Smooth muscle cell (in vitro differentiated cells): ENCODE data around the gene MSI2. TPM values are rescaled to one million over a fixed set of nuclear protein-coding genes. Genes with fewer than 3 reads are reported as not detected.

Source experiments
- DNase-seq: peaks from one replicate; lab custom pipeline; 2025; ENCODE audit not compliant: unreplicated experiment; lab: John Stamatoyannopoulos, UW
- H2AFZ ChIP-seq: fragments of 200-600 bp; sonication (generic); 2 replicates; pipeline ENCODE4 v1.6.0; 2016; ENCODE audit warnings: antibody characterized with exemption, low read depth, mild to moderate bottlenecking
- H3F3A ChIP-seq: fragments of 200-600 bp; sonication (generic); 2 replicates; pipeline ENCODE4 v1.6.0; 2017; ENCODE audit warnings: antibody characterized with exemption, low read depth
- H3K27ac ChIP-seq: fragments of 200-600 bp; sonication (generic); 2 replicates; pipeline ENCODE4 v1.5.1; 2016; ENCODE audit warnings: low read depth, mild to moderate bottlenecking
- H3K27me3 ChIP-seq: fragments of 200-600 bp; sonication (generic); 2 replicates; pipeline ENCODE4 v1.6.1; 2016; ENCODE audit warnings: low read depth, mild to moderate bottlenecking
- H3K36me3 ChIP-seq: fragments of 200-600 bp; sonication (generic); 2 replicates; pipeline ENCODE4 v1.5.1; 2016; ENCODE audit warnings: low read depth
- H3K4me1 ChIP-seq: fragments of 200-600 bp; sonication (generic); 2 replicates; pipeline ENCODE4 v1.5.1; 2016; ENCODE audit warnings: low read depth
- H3K4me2 ChIP-seq: fragments of 200-600 bp; sonication (generic); 2 replicates; pipeline ENCODE4 v1.6.0; 2016; ENCODE audit warnings: mild to moderate bottlenecking
- H3K4me3 ChIP-seq: fragments of 200-600 bp; sonication (generic); 2 replicates; pipeline ENCODE4 v1.5.1; 2016; ENCODE audit warnings: mild to moderate bottlenecking
- H3K79me2 ChIP-seq: fragments of 200-600 bp; sonication (generic); 2 replicates; pipeline ENCODE4 v1.6.0; 2016; ENCODE audit warnings: low read depth, mild to moderate bottlenecking
- H3K9ac ChIP-seq: fragments of 200-600 bp; sonication (generic); 2 replicates; pipeline ENCODE4 v1.6.0; 2016; ENCODE audit warnings: low read depth
- H3K9me3 ChIP-seq: fragments of 200-600 bp; sonication (generic); replicated peaks from 2 replicates; pipeline ENCODE4 v1.5.1; 2016; ENCODE audit warnings: low read depth
- H4K20me1 ChIP-seq: fragments of 200-600 bp; sonication (generic); 2 replicates; pipeline ENCODE4 v1.6.0; 2016; ENCODE audit warnings: low read depth
- WGBS: methylation state at CpG from one replicate; pipeline ENCODE4 v1.1.7; 2016; ENCODE audit warnings: low lambda C conversion rate; 5-methylcytosine and 5-hydroxymethylcytosine counted together
- polyA plus RNA-seq: library from polyadenylated mRNA; unstranded; fragments of >200 nt; fragmentation: Nextera tagmentation; extraction: Ambion mirVana; gene quantifications from 2 replicates; pipeline ENCODE4 v1.2.1, GENCODE V29; 2016
- total RNA-seq: library from RNA; depleted of rRNA; stranded (reverse); fragments of >200 nt; gene quantifications from 2 replicates; pipeline ENCODE4 v1.2.3, GENCODE V29; 2014
- TF ChIP-seq, protein P1 (sequence below): fragments of 200-600 bp; sonication (generic); IDR thresholded peaks from 2 replicates; pipeline ENCODE4 v1.5.1; 2017; ENCODE audit warnings: borderline replicate concordance, mild to moderate bottlenecking, antibody characterized with exemption; ENCODE audit not compliant: insufficient read depth, poor library complexity, severe bottlenecking

MSI2 gene
- total and polyA plus RNA-seq, 2 experiments from 2014 or later, result 5.7 to 36.5 TPM

DNA sequence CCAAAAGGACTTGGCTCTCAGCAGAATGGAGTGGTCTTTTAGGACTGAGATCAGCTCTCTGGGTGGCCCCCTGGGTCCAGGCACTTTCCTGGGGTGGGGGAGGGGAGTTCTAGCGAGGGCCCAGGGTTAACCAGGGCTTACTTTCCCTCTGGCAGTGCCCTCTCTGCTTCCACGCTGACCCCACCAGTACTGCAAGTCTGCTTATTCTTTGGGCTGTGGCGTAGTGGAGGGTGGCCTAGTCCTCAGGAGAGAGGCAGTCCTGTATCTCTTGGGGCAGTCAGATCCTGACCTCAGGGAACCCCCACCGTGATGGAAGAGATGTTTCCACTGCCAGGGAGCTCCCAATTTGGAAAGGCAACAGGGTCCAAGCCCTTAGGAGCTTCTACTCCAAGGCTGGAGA is 409.4 kb downstream of the MSI2 start:
- H3K9me3 ChIP-seq, result no peaks in the 10 kb centered on the region
- DNase-seq, result no peak
- H3K4me3 ChIP-seq, result no peak overlapping the region
- H3K79me2 ChIP-seq, result no peaks in the 10 kb centered on the region
- WGBS, result 73% methylated on average over 4 of the region's 4 CpGs
- no peak overlapping the region for H2AFZ ChIP-seq
- no peaks in the 10 kb centered on the region for H3K27me3 ChIP-seq
- no peak overlapping the region for H3K9ac ChIP-seq
- H3F3A ChIP-seq, result peaks cover 34% of the 10 kb centered on the region
- TF ChIP-seq, protein P1, sequence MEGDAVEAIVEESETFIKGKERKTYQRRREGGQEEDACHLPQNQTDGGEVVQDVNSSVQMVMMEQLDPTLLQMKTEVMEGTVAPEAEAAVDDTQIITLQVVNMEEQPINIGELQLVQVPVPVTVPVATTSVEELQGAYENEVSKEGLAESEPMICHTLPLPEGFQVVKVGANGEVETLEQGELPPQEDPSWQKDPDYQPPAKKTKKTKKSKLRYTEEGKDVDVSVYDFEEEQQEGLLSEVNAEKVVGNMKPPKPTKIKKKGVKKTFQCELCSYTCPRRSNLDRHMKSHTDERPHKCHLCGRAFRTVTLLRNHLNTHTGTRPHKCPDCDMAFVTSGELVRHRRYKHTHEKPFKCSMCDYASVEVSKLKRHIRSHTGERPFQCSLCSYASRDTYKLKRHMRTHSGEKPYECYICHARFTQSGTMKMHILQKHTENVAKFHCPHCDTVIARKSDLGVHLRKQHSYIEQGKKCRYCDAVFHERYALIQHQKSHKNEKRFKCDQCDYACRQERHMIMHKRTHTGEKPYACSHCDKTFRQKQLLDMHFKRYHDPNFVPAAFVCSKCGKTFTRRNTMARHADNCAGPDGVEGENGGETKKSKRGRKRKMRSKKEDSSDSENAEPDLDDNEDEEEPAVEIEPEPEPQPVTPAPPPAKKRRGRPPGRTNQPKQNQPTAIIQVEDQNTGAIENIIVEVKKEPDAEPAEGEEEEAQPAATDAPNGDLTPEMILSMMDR, result no peak
- H4K20me1 ChIP-seq, result no peaks in the 10 kb centered on the region
- peaks cover 47% of the 10 kb centered on the region for H3K4me1 ChIP-seq
- peak overlapping the region; percentile 100 for H3K27ac ChIP-seq
- H3K36me3 ChIP-seq, result no peaks in the 10 kb centered on the region
- no peak overlapping the region for H3K4me2 ChIP-seq

DNA sequence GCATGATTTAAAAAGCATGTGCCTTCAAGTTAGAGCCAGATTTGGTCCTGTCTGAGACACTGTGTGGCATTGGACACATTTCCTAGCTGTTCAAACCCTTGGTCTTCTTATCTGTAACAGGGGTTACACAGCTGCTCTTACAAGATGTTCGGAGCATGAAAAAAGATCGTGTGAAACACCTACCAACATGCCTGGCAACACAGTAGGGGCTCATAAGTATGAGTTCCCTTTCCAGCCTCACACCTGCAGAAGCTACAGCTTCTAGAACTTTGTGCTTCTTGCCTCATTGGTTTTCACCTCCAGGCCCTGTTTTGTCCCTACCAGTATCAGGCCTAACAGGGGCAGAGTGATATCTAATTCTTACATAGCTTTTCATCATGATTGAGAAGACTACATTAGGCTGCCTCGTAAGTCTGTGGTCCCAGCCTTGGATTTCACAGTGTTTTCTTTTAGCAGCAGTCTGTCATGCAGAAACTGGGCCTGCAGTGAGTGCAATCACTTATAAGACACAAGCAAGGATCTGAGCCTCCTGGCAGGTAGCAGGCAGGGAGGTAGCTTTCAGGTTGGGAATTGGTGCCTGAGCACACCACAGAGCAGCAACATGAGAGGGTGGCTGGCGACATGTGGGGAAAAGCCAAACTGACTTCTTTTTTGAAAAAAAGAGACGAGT is 410.0 kb downstream of the MSI2 start:
- no peak overlapping the region for H3K4me3 ChIP-seq
- TF ChIP-seq, protein P1, result no peak
- no peak overlapping the region for H3K9ac ChIP-seq
- no peaks in the 10 kb centered on the region for H3K9me3 ChIP-seq
- H3K36me3 ChIP-seq, result no peaks in the 10 kb centered on the region
- H4K20me1 ChIP-seq, result no peaks in the 10 kb centered on the region
- H3K4me2 ChIP-seq, result no peak overlapping the region
- peaks cover 33% of the 10 kb centered on the region for H3F3A ChIP-seq
- no peak for DNase-seq
- H3K27ac ChIP-seq, result no peak overlapping the region
- no peaks in the 10 kb centered on the region for H3K79me2 ChIP-seq
- 75% methylated on average over 5 of the region's 5 CpGs for WGBS
- no peaks in the 10 kb centered on the region for H3K27me3 ChIP-seq
- peaks cover 40% of the 10 kb centered on the region for H3K4me1 ChIP-seq
- H2AFZ ChIP-seq, result no peak overlapping the region

DNA sequence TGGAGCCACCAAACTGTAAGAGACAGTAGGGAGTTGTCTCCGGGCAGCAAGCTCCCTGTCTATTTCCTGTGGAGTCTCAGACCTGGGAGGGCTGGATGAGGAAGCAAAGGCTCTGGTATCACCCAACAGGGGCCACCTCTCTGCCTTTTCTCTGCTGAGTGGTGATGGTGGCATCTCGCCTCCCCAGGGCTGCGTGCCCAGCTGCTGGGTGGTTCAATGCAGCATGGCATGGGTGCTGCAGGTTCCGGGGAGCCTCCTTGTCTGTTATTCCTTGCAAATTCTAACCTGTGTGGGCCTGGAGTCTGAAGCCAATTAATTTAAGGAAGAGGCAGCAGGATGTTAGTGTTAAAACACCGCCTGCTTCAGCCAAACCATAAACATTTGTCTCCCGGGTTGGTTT is 410.6 kb downstream of the MSI2 start:
- no peak overlapping the region for H3K9ac ChIP-seq
- H3K4me2 ChIP-seq, result no peak overlapping the region
- TF ChIP-seq, protein P1, result no peak
- H3K27ac ChIP-seq, result no peak overlapping the region
- H3F3A ChIP-seq, result peaks cover 27% of the 10 kb centered on the region
- H3K36me3 ChIP-seq, result no peaks in the 10 kb centered on the region
- H3K4me3 ChIP-seq, result no peak overlapping the region
- no peaks in the 10 kb centered on the region for H3K9me3 ChIP-seq
- H4K20me1 ChIP-seq, result no peaks in the 10 kb centered on the region
- no peaks in the 10 kb centered on the region for H3K27me3 ChIP-seq
- no peak for DNase-seq
- 84% methylated on average over 6 of the region's 6 CpGs for WGBS
- no peaks in the 10 kb centered on the region for H3K79me2 ChIP-seq
- H2AFZ ChIP-seq, result no peak overlapping the region
- H3K4me1 ChIP-seq, result peaks cover 39% of the 10 kb centered on the region

DNA sequence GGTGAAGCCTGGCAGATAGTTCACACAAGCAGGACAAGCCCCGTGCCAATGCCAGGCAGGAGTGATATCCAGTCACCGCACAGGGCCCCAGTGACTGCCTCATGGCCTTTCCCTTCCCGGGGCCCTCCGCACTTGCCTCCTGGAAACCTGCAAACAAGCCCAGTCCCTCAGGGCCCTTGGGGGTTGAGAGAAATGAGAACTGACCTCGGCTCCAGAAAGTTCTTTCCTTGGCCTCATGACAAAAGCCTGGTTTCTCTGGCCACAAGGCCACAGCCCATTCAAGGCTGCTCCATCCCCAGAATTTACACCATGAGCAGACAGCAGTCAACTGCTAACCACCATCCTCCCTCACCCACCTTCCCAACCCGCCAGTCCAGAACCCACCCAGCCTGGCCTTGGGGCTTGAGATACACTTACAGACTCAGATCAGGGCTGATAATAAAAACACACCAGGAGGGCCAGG is 411.2 kb downstream of the MSI2 start:
- Histone ChIP-seq H2AFZ (no peak overlapping the region), H3K4me1 (peaks cover 33% of the 10 kb centered on the region), H3K27ac (no peak overlapping the region), H3K9ac (no peak overlapping the region), H3K4me2 (no peak overlapping the region), H3K36me3 (no peaks in the 10 kb centered on the region), H3K4me3 (no peak overlapping the region), H3K79me2 (no peaks in the 10 kb centered on the region), H3K9me3 (no peaks in the 10 kb centered on the region), H3F3A (peaks cover 27% of the 10 kb centered on the region), H3K27me3 (no peaks in the 10 kb centered on the region), H4K20me1 (no peaks in the 10 kb centered on the region)
- TF ChIP-seq, protein P1, result no peak
- no peak for DNase-seq
- 89% methylated on average over 6 of the region's 6 CpGs for WGBS
